NCI-H1436 (cell line): ENCODE results near the gene EIF1AX.
"Not testable (repeated sequence)": the region's sequence is repeated elsewhere in the genome, so short reads cannot be mapped to it uniquely, and the experiment has no call there.

ENCODE experiments used
- DNase-seq: peaks from one replicate; lab custom pipeline; 2025; lab: John Stamatoyannopoulos, UW

EIF1AX gene

GRCh38 chrX:20141281-20142220 lies at the start of gene EIF1AX:
Gene EIF1AX (minus strand): TSS chrX:20141838. CDS start chrX:20141640, 198 bp downstream.
- DNase-seq, result peak; percentile 92

GRCh38 chrX:20189171-20189570 lies 47.5 kb upstream of the EIF1AX start:
- no peak for DNase-seq

- no peak for DNase-seq
These were observed 40.1 kb upstream of the EIF1AX start for GRCh38 chrX:20181598-20182329.

- DNase-seq, result no peak
These were observed 35.5 kb upstream of the EIF1AX start for GRCh38 chrX:20177093-20177492.

GRCh38 chrX:20173856-20174255 lies 32.2 kb upstream of the EIF1AX start:
- DNase-seq, result no peak

GRCh38 chrX:20173313-20173712 lies 31.7 kb upstream of the EIF1AX start:
- DNase-seq, result no peak

- no peak for DNase-seq
These were observed 30.2 kb upstream of the EIF1AX start for GRCh38 chrX:20171887-20172286.

GRCh38 chrX:20162516-20162915 lies 20.9 kb upstream of the EIF1AX start:
- not testable (repeated sequence) for DNase-seq

GRCh38 chrX:20159797-20160385 lies 18.3 kb upstream of the EIF1AX start:
- no peak for DNase-seq

GRCh38 chrX:20151689-20152088 lies 10.1 kb upstream of the EIF1AX start:
- no peak for DNase-seq

GRCh38 chrX:20149326-20149725 lies 7.7 kb upstream of the EIF1AX start:
- no peak for DNase-seq

GRCh38 chrX:20147561-20147960 lies 5.9 kb upstream of the EIF1AX start:
- DNase-seq, result no peak

GRCh38 chrX:20144491-20144890 lies 2.9 kb upstream of the EIF1AX start:
- DNase-seq, result no peak

GRCh38 chrX:20143561-20143960 lies 1.9 kb upstream of the EIF1AX start:
- no peak for DNase-seq

- DNase-seq, result no peak
These were observed 1.5 kb upstream of the EIF1AX start for GRCh38 chrX:20143111-20143510.

GRCh38 chrX:20140420-20140819 lies 1.2 kb downstream of the EIF1AX start:
- no peak for DNase-seq

GRCh38 chrX:20139966-20140365 lies 1.7 kb downstream of the EIF1AX start:
- no peak for DNase-seq

- DNase-seq, result no peak
These were observed 5.7 kb downstream of the EIF1AX start for GRCh38 chrX:20135944-20136343.

- DNase-seq, result no peak
These were observed 9.0 kb downstream of the EIF1AX start for GRCh38 chrX:20132666-20133065.

GRCh38 chrX:20130357-20130756 lies 11.3 kb downstream of the EIF1AX start:
- DNase-seq, result no peak

GRCh38 chrX:20129547-20129946 lies 12.1 kb downstream of the EIF1AX start:
- DNase-seq, result no peak

GRCh38 chrX:20128670-20129069 lies 13.0 kb downstream of the EIF1AX start:
- DNase-seq, result no peak

- DNase-seq, result not testable (repeated sequence)
These were observed 14.2 kb downstream of the EIF1AX start for GRCh38 chrX:20127440-20127839.
